ENCODE measurements around the gene ST3GAL5. TPM values are rescaled to one million over a fixed set of nuclear protein-coding genes. Genes with fewer than 3 reads are reported as not detected.

ST3GAL5 gene
- total RNA-seq, 1 donor from 2014 or later, result 25.8 TPM

DNA sequence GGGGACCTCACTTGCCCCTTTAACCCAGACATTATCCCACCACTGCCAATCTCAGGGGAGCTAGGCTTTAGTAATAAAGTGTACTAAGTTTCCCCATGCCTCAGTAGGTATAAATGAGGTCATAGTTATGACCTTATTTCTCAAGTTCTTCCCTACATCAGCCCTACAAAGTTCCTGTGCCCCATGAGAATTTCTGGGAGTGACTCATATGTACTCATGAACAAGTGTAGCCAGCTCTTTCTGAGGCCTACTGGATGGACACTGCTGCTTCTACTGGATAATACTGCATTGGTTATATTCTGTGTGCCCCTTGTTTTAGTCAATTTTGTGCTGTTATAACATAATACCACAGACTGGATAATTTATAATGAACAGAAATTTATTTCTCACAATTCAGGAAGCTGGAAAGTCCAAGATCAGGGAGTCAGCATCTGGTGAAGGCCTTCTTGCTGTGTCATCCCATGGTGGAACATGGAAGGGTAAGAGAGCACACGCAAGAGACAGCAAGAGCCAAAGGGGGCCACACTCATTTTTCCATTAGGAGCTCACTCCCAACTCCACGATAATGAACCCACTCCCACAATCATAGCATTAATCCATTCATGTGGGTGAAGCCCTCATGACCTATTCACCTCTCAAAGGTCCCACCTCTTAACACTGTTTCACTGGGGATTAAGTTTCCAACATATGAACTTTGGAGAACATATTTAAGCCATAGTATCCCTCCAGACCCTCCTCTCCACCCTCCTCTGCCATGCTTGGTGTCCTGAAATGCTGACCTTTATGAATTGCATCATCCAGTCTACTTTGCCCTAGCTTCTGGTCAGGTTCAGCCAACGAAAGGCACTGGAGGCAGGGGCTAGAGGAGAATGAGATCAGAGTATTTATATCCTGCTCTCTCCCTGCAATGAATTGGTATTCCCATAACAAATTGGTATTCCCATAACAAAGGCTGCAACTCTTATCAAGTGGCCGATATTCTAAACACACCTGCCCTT is 25.4 kb upstream of the ST3GAL5 start:
- DNase-seq (ENCODE audit: low spot score in 2 of 2, unreplicated experiment in 2 of 2), result no peak
- H3K9me3 Mint-ChIP-seq, result no peaks in the 10 kb centered on the region
- H3K27me3 Mint-ChIP-seq (ENCODE audit: low read depth), result no peaks in the 10 kb centered on the region
- no peak overlapping the region for H3K4me3 Mint-ChIP-seq
- H3K27ac Mint-ChIP-seq, result no peak overlapping the region
- H3K4me1 Mint-ChIP-seq, result peaks cover 6% of the 10 kb centered on the region
- H3K36me3 Mint-ChIP-seq, result no peaks in the 10 kb centered on the region
- TF ChIP-seq, protein P1, sequence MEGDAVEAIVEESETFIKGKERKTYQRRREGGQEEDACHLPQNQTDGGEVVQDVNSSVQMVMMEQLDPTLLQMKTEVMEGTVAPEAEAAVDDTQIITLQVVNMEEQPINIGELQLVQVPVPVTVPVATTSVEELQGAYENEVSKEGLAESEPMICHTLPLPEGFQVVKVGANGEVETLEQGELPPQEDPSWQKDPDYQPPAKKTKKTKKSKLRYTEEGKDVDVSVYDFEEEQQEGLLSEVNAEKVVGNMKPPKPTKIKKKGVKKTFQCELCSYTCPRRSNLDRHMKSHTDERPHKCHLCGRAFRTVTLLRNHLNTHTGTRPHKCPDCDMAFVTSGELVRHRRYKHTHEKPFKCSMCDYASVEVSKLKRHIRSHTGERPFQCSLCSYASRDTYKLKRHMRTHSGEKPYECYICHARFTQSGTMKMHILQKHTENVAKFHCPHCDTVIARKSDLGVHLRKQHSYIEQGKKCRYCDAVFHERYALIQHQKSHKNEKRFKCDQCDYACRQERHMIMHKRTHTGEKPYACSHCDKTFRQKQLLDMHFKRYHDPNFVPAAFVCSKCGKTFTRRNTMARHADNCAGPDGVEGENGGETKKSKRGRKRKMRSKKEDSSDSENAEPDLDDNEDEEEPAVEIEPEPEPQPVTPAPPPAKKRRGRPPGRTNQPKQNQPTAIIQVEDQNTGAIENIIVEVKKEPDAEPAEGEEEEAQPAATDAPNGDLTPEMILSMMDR (IDR thresholded peaks at IDR 0.05; ENCODE audit: unreplicated experiment), result no peak

DNA sequence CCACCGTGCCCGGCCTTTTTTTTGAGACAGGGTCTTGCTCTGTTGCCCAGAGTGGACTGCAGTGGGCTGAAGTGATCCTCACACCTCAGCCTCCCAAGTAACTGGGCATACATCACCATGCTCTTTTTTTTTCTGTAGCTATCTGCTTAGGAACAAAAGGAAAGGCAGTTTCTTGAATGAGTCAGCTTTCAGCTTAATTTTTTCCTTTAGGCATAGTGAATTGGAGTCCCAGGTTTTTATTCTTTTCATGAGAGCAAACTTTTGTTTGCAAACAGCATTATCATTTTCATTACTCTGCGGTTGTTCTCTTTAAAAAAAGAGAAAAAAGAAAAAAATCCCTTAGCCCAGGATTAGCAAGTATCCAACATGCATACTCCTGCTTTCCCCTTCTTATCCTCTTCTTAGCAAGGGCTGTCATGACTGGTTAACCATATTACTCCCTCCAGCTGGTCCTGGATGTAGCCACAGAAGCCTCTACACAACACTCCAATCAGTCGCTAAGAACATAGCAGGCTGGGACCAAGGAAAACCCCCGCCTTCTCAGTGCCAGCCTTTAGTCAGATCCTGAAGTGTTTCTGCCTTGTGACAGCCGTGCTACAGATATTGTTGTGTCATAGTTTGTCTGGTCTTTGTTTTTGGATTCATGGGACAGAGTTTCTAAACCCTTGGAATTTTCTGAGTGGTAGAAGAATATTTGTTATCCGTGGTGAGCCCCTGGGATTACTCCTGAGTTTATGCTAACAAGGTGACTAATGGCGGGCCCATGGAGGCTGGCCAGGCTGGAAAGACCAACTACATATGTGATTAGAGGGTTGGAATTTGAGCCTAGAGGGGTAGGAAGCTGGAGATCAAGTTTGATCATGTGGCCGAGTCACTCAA is 23.3 kb upstream of the ST3GAL5 start:
- Mint-ChIP-seq H3K4me3 (no peak overlapping the region), H3K27me3 (ENCODE audit: low read depth) (no peaks in the 10 kb centered on the region), H3K36me3 (no peaks in the 10 kb centered on the region), H3K9me3 (no peaks in the 10 kb centered on the region), H3K27ac (peak overlapping the region; percentile 78), H3K4me1 (peaks cover 10% of the 10 kb centered on the region)
- DNase-seq (ENCODE audit: low spot score in 2 of 2, unreplicated experiment in 2 of 2), result no peak
- TF ChIP-seq, protein P1 (IDR thresholded peaks at IDR 0.05; ENCODE audit: unreplicated experiment), result no peak

DNA sequence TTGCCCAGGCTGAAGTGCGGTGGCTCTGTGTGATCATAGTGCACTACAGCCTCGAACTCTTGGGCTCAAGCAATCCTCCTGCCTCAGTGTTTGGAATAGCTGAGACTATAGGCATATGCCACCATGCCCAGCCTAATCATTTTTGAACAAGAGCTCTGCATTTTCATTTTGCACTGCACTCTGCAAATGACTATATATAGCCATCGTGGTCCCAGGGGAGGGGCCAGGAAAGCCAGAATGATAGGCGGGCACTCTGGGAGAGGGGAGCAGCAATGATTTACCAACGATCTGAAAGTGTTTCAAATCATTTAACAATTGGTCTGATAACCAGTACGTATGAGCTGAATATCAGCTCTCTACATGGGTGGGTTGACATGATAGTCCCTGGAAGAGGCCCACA is 22.3 kb upstream of the ST3GAL5 start:
- no peak overlapping the region for H3K4me3 Mint-ChIP-seq
- no peaks in the 10 kb centered on the region for H3K9me3 Mint-ChIP-seq
- no peaks in the 10 kb centered on the region for H3K36me3 Mint-ChIP-seq
- H3K4me1 Mint-ChIP-seq, result peaks cover 10% of the 10 kb centered on the region
- TF ChIP-seq, protein P1 (IDR thresholded peaks at IDR 0.05; ENCODE audit: unreplicated experiment), result no peak
- no peak overlapping the region for H3K27ac Mint-ChIP-seq
- H3K27me3 Mint-ChIP-seq (ENCODE audit: low read depth), result no peaks in the 10 kb centered on the region
- DNase-seq (ENCODE audit: low spot score in 2 of 2, unreplicated experiment in 2 of 2), result no peak

DNA sequence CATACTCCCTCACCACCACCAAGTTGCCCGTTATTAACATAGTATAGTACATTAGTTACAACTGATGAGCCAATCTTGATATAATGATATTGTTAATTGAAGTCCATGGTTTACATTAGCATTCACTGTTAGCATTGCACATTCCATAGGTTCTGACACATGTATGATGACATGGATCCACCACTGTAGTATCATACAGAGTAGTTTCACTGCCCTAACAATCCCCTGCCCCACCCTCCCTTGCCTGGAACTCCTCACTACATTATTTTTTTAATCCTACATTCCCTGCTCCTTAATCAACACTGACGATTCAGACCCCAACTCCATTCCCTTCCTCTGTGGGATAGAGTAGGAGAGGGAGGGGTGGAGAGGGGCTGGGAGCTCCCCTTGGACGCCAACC is 20.2 kb upstream of the ST3GAL5 start:
- Mint-ChIP-seq H3K36me3 (no peaks in the 10 kb centered on the region), H3K27ac (no peak overlapping the region), H3K4me3 (no peak overlapping the region), H3K9me3 (no peaks in the 10 kb centered on the region), H3K27me3 (ENCODE audit: low read depth) (no peaks in the 10 kb centered on the region), H3K4me1 (peaks cover 22% of the 10 kb centered on the region)
- TF ChIP-seq, protein P1 (IDR thresholded peaks at IDR 0.05; ENCODE audit: unreplicated experiment), result no peak
- no peak for DNase-seq (ENCODE audit: low spot score in 2 of 2, unreplicated experiment in 2 of 2)

DNA sequence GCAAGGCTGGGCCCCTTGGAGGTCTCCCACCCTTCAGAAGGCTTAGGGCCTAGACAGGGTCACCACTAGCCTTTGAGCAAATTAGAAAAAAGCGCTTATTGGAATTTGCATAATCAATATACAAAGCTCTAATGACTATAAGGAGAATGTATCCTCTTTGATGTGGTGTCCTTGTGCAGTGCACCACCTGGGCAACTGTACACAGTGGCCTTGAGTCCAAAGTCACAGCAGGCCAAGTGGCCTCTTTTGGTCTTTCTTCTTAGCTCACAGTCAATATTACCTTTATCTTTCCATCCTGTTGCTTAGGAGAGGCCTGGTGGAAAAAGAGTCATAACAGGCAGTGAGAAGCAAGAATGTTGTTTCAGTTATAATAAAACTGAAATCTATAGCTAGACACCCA is 19.7 kb upstream of the ST3GAL5 start:
- no peaks in the 10 kb centered on the region for H3K36me3 Mint-ChIP-seq

More for the DNA sequence above, 19.7 kb upstream of the ST3GAL5 start:
- H3K4me1 Mint-ChIP-seq, result peaks cover 22% of the 10 kb centered on the region
- no peak overlapping the region for H3K27ac Mint-ChIP-seq
- H3K9me3 Mint-ChIP-seq, result no peaks in the 10 kb centered on the region
- DNase-seq (ENCODE audit: low spot score in 2 of 2, unreplicated experiment in 2 of 2), result no peak
- TF ChIP-seq, protein P1 (IDR thresholded peaks at IDR 0.05; ENCODE audit: unreplicated experiment), result no peak
- no peaks in the 10 kb centered on the region for H3K27me3 Mint-ChIP-seq (ENCODE audit: low read depth)
- H3K4me3 Mint-ChIP-seq, result no peak overlapping the region

Measured in mesothelial cell of epicardium (in vitro differentiated cells).